ENCODE measurements around the gene KAT7.

Gene KAT7

GRCh38 chr17:49842846-49843245, 54.4 kb downstream of the KAT7 start:
- no peak for DNase-seq (ENCODE audit: low spot score)

GRCh38 chr17:49843774-49844350, 55.4 kb downstream of the KAT7 start:
- DNase-seq (ENCODE audit: low spot score): no peak

DNA sequence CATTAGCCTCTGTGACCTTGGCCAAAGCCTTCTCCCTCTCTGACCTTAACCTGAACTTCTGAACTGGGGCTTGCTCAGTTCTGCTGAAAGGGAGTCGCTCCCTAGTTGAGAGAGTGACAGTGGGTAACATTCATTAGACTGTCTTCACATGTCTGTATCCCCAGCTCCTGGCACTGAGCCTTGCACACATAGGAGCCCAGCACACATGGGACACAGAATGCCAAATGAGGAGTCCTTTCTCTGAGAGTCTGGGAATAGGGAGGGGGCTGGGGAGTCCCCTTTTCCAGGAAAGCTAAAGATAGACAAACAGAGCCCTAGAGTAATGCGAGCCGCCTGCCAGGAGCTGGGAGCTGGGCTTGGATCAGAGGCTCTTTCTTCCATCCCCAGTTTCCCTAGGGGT, 56.8 kb downstream of the KAT7 start:
- DNase-seq (ENCODE audit: low spot score): no peak

DNA sequence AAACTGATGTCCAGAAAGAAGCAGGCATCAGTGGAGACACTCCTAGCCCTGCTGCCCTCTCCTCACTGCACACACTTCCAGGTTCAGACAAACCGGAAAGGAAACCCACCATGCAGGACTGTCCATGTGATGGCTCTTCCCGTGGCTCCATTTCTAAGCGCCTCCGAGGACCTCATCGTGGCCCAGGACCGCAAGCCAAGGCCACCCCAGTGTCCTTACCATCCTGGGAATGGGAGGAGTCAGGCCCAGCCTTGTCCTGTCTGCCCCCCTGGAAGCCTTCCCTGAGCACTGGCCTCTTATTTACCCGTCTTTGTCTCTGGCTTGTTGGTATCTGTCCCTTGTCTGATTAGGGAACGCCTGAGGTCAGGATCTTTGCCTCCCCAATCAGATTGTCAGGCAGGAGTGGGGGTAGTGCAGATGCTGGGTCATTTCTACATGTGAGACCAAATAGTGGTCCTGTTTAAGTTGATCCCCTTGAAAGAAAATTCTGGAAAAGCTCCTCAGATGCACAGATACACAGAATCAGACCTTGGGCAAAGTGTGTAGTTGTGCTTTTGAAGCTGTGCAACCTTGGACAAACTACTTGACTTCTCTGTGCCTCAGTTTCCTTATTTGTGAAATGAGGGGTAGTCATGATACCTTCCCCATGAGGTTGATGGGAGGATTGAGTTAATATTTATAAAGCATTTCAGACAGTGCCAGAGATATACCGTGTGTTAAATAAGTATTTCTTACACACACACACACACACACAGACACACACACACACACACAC, 58.6 kb downstream of the KAT7 start:
- DNase-seq (ENCODE audit: low spot score): no peak

DNA sequence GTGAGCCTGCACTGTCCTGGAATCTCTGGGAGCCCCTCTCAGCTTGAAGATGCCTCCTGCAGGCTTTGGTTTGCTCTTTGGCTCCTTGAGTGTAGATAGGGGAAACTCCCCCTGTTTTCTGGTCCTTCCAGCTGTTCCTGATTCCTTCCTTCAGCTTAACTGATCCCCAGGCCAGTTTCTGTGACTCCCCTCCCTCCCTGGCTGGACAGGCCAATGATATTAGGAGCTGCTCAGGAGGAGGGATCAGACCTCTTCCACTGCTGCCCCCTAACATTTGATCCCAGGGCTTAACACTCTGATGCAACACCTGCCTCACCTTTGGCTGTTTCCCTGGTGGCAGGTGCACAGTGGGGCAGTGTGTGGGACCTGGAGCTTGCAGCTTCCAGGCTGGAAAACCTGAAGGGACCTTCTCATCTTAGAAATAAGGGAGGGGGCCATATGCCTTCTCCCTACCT, 59.6 kb downstream of the KAT7 start, which contains the start of gene TAC4:
Gene TAC4, minus strand, starts transcription at position 51 of the 455 bp plus-strand sequence. CDS start 52 bp downstream, outside the sequence.
- no peak for DNase-seq (ENCODE audit: low spot score)

DNA sequence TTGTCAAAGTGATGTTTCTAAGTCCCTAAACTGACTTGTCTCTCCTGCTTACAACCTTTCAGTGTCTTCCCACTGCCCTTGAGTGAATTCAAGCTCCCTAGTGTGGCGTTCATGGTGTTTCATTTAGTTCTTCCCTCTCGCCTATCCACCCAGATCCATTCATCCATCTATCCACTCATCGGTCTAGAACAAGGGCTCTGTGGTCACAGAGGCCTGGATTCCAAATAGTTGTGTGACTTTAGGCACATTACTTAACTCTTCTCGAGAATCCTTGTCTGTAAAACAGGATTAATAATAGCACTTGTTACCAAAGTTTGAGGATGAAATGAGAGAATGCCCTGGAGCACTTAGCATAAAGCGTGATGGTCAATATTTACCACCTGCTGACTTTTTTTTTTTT, 60.3 kb downstream of the KAT7 start:
- DNase-seq (ENCODE audit: low spot score): no peak

DNA sequence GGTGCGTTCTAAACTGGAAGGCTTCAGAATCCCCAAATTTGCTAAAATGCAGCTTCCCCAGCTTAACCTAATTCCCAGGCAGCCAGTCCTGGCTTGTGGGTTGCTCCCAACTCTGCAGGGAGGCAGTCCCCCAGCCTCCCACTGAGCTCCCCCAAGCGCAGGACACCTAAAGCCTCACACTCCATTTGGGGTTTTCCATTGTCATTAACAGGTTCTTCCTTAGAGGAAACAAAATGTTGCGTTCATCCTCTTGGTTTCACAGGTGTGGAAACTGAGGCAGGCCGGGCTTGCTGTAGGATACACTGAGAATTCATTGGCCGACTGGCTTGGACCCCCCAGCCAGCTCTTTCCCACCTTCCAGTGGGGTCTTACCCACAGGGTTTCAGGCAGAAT, 61.7 kb downstream of the KAT7 start:
- no peak for DNase-seq (ENCODE audit: low spot score)

DNA sequence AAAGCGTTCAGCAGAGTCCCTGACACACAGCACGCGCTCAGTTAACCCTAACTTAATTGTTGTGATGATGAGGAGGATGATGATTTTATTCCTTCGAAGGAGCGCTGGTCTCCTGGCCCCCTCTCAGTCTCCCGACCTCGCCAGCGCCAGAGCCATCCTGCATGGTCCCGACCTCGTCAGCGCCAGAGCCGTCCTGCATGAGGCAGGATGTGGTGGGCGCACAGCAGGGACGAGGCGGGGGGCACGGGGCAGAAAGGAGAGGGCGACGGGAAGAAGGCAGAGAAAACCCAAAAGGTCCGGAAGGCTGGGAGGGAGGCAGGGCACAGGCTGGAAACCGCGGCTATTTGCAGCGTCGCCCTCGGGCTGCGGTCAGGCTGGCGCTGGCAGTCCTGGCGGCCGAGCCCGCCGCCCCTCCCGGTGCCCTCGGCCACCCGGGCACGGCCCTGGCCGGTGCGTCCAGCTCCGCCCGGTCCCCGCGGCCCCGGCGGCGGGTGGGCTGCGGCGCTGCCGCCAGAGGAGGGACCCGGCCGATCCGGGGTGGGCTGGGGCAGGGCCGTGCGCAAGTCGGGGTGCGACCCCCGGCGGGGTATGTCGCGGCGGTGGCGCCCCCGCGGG, 62.4 kb downstream of the KAT7 start:
- no peak for DNase-seq (ENCODE audit: low spot score)

GRCh38 chr17:49851387-49852291, 63.2 kb downstream of the KAT7 start:
- peak; percentile 80 for DNase-seq (ENCODE audit: low spot score)

DNA sequence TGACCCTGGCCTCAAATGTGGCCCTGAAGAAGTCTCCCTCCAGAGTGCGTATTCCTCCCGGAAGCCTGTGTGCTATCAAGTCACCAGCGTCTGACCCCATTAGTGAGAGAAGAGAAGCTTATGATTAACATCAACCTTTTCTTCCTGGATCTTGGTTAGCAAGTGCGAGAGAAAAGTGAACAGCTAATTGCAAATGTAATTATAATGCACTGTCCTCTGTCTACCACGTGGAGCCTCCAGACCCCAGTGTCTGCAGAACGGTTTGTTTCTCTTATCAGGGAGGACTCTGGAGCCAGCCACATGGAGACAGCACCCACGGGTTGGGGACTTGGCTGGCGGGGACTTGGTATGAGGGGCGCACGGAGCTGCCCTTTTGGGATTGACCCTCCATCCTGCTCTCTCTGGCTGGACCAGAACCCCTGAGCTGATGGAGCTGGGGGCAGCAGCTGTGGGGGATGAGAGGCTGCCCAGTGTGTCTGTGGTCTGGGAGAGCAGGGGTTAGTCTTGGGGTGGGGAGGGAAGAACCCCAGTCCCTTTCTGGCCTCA, 65.1 kb downstream of the KAT7 start:
- DNase-seq (ENCODE audit: low spot score): no peak

GRCh38 chr17:49854126-49854525, 65.6 kb downstream of the KAT7 start:
- DNase-seq (ENCODE audit: low spot score): no peak

DNA sequence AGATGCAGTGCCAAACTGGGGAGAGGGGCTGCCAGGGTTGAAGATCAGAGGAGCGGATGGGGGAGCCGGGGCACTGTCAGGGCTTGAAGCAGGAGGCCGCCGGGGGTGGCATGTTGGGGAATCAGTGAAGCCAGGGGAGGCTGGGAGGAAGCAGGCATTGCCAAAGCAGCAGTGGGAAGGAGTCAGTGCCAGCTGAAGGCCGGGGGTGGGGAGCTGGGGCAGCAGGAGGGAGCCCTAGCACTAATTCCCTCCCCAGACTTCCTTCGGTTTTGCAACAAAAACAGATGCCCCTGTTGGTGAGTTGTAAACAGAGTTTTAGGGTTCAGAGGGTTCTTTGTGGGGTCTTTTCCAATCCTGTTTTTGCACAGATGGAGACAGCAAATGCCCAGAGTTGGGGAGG, 70.3 kb downstream of the KAT7 start:
- DNase-seq (ENCODE audit: low spot score): no peak

DNA sequence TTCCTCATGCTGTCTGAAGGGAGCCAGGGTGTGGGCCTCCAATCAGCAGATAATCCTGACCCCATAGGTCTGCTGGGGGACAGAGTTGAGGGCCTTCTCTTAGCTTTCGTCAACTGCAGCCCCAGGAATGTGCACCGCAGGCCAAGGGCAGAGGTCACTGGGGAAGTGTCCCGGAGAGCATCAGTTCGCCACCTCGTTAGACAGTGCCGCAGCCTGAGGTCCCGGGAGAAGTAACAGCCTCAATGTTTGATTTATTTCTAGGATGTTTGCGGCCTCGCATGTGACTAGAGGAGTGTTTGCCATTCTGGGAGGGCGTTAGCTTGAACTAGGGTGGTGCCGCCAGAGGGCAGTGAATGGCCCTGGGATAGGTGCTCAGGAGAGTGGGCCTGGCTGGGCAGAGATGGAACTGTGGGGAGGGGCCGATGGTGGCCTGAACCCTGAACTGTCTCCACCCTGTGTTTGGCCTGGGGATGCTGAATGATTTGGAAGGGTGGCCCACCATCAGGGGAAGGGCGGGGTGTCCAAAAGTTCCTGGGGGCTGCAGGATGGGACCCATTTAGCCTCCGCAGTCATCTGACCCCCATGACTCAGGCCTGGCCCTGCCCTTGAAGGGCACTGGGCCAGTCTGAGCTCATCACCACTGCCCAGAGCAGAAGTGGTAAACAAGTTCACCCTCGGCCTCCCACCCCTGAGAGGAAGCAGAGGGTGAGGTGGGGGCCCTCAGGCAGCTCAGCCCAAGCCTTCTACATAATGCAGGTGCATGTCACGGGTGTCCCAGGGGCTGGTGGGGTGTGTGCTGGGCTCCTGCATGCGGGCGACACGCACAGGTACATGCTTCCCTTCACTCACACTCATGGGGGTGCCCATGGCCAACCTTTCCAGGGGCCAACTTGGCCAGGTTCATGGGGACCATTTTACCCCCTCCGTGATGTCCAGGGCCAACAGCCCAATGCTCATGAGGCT, 71.8 kb downstream of the KAT7 start:
- DNase-seq (ENCODE audit: low spot score): no peak

GRCh38 chr17:49861150-49861884, 72.8 kb downstream of the KAT7 start:
- DNase-seq (ENCODE audit: low spot score): peak; percentile 80

DNA sequence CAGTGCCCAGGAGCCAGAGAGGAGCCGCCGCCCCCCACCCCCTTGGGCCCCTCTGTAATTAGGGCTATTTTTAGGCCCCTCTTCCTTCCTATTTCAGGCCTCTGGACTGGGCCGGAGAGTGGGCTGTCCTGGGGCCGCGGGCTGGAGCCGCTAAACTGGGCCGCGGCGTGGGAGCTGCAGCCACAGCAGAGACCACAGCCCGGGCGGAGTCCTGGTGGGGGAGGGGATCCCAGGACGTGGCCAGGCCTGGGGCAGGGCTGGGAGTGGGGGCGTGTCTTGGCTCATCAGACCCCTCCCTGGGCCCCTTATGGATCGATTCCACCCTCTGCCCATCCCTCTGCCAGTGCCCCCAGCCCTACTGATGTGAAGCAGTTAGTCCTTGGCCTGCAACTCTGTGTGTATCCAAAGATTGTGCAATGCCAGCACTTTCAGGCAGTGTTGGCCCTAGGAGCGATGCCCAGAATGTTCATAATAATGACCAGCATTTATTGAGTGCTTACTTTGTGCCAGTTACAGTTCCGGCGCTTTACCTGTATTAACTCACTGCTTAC, 74.4 kb downstream of the KAT7 start:
- no peak for DNase-seq (ENCODE audit: low spot score)

DNA sequence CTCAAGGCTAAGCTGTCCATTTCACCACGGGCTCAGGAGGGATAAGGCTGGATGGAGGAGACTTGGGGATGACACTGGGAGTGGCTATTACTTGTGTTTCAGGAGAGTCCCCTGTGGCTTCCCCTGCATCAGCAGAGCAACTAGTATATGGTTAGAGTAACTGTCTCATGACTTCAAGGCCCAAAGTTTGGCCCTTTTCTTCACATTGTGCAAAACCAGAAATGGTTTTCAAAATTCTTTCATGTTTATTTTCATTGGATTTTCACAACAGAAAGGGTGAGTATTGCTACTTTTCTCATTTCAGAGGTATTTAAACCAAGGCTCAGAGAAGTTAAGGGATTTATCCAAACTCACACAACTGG, 77.5 kb downstream of the KAT7 start:
- no peak for DNase-seq (ENCODE audit: low spot score)

DNA sequence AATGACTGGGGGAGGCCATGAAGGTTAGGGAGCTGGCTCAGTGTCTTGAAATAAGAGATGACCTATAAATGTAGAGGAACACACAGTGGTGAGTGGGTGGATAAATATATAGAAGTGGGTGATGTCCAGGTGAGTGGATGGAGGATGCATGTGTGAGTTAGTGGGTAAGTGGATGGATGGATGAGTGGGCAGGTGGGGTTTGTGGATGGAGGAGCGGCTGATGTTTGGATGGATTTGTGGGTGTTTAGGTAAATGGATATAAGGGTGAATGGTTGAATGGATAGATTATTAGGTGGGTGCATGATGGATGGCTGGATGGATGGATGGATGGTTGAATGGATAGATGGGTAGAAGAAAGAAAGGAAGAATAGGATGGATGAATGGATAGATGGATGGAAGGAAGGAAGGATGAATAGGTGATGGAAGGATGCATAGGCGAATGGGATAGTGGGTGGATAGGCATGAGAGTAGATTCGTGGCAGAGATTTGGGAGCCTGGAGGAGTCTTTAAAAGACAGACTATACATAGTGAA, 78.5 kb downstream of the KAT7 start:
- no peak for DNase-seq (ENCODE audit: low spot score)

DNA sequence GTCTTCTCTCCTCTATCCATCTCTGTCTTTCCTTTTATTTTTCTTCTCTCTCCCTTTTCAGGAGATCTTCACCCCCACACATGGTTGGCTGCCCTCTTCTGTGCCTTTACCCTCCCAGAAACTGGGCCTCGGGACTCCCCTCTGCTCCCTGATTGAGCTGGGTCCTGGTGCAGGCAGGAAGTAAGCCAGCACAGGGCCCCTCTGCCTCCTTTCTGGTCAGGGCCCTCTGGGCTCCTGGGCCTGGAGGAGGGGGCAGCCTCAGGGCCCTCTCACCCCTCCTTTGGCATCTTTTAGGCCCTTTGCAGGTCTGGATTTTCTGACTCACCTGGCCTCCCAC, 80.5 kb downstream of the KAT7 start:
- DNase-seq (ENCODE audit: low spot score): no peak

GRCh38 chr17:49870298-49870697, 81.8 kb downstream of the KAT7 start:
- no peak for DNase-seq (ENCODE audit: low spot score)

DNA sequence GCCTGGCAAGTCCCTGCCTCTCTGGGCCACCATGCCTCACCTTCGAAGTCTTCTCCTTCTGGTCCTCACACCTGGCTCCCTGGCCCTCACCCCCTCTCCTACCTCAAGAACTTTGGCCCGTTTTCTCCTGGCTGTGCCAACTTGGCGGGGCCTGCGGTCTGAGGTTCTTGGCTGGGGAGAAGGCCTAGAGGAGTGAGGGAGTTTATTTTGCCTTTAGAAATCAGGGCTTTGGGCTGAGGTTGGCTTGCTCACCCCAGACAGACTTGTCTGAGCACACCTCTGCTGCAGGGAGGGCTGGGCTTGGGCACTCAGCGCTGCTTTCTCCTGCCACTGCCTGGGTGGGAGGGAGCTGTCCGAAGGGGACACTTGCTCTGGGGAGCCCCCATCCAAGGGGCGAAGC, 82.7 kb downstream of the KAT7 start:
- DNase-seq (ENCODE audit: low spot score): no peak

All from hepatic stellate cell (primary cell).